ENCODE data around the gene HLCS.
A peak's percentile ranks its signal among the peaks of the same experiment; 100 is the strongest.

Gene HLCS

GRCh38 chr21:36985751-36986594 is 19.5 kb upstream of the HLCS start:
- no peak for DNase-seq

GRCh38 chr21:36981977-36982700 is 15.7 kb upstream of the HLCS start:
- DNase-seq = no peak

DNA sequence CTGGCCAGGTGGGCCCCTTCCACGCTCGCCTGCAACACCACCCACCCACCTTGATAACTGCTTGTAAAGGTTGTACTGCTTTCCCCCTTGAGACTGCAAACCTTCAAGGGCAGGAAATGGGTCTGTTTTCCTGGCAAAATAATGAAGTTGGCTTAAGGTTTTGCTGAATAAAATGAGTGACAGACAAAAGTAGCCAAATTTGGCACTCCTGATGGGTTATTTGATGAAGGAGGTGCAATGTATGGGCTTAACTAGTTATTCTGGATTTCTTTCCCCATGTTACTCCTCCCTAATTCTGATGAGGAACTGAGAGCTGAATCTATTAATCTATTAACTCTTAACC is 14.6 kb upstream of the HLCS start:
- no peak for DNase-seq

- no peak for DNase-seq
Measured at GRCh38 chr21:36980280-36981048, 14.0 kb upstream of the HLCS start.

- peak; percentile 72 for DNase-seq
Measured at GRCh38 chr21:36976882-36977651, 10.6 kb upstream of the HLCS start.

DNA sequence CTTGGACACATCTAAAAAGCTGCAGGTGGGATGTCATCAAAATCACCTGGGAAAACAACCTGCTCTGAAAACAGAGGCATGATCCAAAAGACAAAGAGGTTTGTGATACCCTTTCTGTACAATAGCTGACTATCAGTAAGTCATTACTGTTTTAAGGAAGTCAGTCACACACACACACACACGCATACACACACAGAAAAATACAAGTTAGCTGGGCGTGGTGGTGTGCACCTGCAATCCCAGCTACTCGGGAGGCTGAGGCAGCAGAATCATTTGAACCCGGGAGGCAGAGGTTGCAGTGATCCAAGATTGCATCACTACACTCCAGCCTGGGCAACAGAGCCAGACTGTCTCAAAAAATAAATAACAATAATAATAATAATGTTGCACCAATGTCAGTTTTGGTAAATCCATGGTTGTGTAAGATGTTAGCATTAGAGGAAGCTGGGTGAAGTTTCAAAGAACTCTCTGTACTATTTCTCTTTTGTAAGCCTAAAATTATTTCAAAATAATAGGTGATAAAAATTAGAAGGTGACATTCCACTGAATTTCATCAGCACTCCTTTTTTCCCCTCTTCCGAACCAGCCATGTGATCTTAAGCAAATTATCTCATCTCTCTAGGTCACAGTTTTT is 9.9 kb upstream of the HLCS start:
- no peak for DNase-seq

GRCh38 chr21:36974851-36975192 is 8.4 kb upstream of the HLCS start:
- no peak for DNase-seq

DNA sequence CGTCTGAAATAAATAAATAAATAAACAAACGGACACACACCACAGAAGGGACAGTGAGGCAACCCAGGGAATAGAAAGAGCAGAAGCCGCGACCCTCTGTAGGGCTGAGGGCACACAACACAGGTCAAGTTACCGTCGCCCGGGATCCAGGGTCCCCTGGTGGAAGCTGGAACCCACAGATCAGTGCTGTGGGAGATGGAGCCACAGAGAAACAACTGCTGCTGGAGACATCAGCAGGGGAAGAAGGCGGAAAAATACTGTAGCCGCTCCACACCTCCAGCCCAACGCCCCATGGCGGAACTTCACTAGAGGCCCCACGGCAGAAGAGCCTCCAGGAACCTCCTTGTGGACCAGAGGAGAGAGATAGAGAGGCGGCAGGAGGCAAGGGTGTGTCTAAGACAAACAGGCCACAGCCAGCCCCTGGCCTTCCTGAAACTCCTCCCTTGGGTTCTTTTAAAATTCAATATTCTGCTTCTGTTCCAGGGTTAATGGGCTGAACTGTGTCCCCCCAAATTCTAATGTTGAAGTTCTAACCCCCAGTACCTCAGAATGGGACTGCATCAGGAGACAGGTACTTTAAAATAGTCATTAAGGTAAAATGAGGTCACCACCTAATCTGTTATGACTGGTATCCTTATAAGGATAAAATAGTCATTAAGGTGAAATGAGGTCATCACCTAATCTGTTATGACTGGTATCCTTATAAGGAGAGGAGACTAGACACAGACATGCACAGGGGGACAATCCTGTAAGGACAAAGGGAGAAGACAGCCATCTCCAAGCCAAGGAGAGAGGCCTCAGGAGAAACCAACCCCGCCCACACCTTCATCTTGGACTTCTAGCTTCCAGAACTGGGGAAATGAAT is 7.7 kb upstream of the HLCS start:
- no peak for DNase-seq

GRCh38 chr21:36968976-36969375 is 2.5 kb upstream of the HLCS start:
- no peak for DNase-seq

- DNase-seq = no peak
Measured at GRCh38 chr21:36968414-36968813, 1.9 kb upstream of the HLCS start.

- DNase-seq = no peak
Measured at GRCh38 chr21:36966821-36967768, 626 bp upstream of the HLCS start.

GRCh38 chr21:36965720-36966065 is 776 bp downstream of the HLCS start:
- no peak for DNase-seq

GRCh38 chr21:36964827-36965719 is 1.4 kb downstream of the HLCS start:
- no peak for DNase-seq

- no peak for DNase-seq
Measured at GRCh38 chr21:36964398-36964797, 2.1 kb downstream of the HLCS start.

GRCh38 chr21:36962098-36962780 is 4.2 kb downstream of the HLCS start:
- DNase-seq = no peak

- DNase-seq = no peak
Measured at GRCh38 chr21:36960676-36961284, 5.7 kb downstream of the HLCS start.

DNA sequence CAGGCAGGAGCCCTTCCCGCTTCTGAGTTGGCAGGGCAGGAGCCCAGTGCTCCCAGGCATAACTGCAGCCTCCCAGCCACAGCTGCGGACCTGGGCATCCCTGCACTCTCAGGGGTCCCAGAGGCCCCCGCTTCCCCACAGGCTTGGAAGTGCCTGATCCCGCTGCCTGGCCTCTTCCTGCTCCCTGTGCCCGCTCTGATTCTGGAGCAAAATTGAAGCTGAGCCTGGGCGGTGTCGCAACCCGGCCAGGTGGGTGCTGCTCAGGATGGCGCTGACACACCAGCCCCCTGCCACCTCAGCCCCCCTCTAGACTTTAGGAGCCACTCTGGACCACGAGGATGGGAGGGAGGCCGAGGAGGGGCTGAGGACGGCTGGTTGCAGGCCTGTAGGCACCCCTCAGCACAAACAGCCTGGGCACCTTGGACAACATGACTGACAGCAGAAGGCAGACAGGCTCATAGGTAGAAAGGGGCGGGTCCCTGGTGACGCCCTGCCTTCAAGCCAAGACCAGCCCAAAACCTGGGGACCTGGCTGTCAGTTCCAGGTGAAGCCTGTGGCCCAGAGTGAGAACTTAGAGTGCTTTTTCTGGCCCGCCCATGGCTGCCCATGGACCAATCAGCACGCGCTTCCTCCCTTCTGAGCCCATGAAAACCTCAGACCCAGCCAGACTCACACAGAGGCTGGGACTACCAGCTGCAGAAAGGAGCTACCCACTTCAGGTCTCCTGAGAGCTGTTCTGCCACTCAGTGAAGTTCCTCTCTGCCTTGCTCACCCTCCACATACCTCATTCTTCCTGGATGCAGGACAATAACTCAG is 7.2 kb downstream of the HLCS start:
- no peak for DNase-seq

All from NCI-H1694 (cell line).